ENCODE measurements around the gene XPA.
"Not testable (repeated sequence)": the region's sequence is repeated elsewhere in the genome, so short reads cannot be mapped to it uniquely, and the experiment has no call there.

The XPA gene

GRCh38 chr9:97703437-97704344 is 6.6 kb upstream of the XPA start:
- no peak for DNase-seq (ENCODE audit: low spot score)

DNA sequence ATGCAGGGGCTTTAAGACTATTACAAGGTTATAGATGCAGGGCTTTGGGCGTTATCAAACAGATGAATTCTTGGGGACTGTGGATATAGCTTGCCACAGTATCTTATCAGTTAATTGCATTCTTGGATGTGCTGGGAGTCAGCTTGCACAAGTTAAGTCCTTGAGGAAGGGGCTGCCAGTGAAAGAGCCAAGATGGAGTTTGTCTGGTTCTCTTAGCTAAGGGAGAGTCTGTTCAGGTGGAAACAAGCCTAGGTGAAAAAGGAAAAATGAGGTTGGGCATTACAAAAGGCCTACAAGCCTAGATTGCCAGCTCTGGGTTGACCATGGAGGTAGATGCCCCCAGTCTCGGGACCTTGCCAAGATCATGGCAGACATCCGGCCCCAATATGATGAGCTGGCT is 2.7 kb upstream of the XPA start:
- not testable (repeated sequence) for DNase-seq (ENCODE audit: low spot score)

DNA sequence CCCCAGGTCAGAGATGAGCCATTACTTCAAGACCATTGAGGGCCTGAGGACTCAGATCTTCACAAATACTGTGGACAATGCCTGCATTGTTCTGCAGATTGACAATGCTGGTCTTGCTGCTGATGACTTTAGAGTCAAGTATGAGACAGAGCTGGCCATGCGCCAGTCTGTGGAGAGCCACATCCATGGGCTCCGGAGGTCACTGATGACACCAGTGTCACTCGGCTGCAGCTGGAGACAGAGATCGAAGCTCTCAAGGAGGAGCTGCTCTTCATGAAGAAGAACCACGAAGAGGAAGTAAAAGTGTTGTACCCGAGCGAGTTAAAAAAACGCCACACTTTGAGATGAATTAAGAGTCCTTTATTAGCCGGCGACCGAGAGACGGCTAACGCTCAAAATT is 2.1 kb upstream of the XPA start:
- not testable (repeated sequence) for DNase-seq (ENCODE audit: low spot score)

DNA sequence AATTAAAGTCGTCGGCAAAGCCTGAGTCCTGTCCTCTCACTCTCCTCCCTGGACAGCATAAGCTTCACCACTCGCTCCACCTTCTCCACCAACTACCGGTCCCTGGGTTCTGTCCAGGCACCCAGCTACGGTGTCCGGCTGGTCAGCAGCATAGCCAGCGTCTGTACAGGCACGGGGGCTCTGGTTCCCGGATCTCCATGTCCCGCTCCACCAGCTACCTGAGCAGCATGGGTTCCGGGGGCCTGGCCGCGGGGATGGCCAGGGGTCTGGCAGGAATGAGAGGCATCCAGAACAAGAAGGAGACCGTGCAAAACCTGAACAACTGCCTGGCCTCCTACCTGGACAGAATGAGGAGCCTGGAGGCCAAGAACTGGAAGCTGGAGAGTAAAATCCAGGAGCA is 1.7 kb upstream of the XPA start:
- DNase-seq (ENCODE audit: low spot score), result no peak

DNA sequence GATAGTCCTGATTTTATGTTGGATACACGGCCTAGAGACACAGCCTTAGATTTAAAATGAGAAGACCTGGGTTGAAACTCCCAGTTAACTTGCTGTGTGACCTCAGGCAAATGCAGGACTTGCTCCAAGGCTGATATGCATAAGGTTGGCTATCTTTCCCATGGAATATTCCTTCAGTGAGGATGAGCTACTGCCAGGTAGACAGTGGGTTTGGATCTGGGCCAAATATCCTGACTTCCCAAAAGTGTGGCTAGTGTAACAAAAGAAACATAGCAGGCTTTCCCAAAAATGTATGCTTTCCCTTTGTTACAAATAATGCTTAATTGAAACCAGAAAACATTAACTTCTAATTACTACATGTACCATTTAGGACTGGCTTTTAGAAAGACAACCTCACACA is 697 bp upstream of the XPA start:
- no peak for DNase-seq (ENCODE audit: low spot score)

DNA sequence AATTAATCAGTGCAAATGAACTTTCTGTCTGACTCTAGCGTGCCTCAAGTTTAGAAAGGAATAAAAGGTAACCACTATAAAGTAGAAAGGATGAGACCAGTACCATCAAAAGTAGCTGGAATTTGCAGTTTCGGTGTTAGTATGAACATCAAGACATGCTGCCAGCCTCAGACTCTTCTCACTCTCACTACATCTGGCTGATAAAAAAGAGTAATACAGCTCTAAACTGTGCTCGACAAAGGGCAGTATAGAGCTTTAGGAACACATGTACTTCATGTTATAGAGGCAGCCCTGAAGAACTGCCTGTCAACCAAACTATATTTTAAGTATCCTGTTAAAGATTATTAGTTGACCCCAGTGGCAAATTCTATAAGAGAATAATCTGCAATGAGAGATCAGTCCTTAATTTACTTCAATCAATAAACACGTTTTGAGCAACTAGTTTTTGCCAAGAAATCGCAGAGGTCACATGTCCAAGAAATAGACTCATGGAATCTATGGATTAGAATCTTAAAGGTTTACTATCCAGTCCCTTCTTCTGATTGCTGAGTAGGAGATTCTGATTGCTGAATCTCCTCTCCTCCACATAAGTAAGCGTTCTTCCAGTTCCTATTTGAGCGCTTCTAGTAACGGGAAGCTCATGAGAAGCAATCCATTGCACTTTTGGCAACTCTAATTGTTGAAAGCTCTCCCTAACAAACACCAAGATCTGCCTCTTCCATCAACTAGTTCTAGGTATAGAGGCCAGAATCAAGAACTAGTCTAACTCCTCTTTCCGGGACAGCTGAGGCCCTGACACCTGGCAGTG is 941 bp downstream of the XPA start:
- no peak for DNase-seq (ENCODE audit: low spot score)

DNA sequence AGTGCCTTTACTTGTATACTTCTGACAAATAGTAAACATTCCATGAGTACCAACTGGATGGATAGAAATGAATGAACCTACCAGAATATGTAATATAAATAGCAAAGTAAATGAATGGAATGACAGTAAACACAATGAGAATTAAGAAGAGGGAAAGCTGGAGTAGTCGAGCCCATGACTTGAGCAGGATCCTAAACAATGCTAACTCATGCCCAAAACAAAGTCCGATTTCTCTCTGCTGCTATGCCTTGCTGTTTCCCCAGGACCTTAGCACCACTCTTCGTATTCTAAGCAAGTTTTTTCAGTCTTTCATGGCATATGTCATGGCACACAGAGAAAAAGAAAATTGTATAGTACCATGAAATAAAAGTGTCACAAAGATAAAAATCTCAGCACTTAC is 1.8 kb downstream of the XPA start:
- DNase-seq (ENCODE audit: low spot score), result no peak

DNA sequence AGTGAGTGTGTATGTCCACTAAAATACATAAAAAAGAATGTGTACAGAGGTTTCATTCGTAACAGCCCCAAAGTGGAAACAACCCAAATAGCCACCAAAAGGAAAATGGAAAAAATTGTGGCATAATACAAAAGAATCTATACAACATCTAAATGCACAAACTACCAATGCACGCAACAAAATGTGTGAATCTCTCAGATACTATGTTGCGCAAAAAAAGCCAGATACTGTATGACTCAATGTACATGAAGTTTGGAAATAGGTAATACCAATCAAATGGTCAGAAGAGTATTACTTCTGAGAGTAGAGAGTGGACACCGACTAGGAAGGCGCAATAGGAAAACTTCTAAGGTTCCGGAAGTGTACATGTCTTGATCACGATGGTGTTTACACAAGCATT is 2.4 kb downstream of the XPA start:
- DNase-seq (ENCODE audit: low spot score), result no peak

DNA sequence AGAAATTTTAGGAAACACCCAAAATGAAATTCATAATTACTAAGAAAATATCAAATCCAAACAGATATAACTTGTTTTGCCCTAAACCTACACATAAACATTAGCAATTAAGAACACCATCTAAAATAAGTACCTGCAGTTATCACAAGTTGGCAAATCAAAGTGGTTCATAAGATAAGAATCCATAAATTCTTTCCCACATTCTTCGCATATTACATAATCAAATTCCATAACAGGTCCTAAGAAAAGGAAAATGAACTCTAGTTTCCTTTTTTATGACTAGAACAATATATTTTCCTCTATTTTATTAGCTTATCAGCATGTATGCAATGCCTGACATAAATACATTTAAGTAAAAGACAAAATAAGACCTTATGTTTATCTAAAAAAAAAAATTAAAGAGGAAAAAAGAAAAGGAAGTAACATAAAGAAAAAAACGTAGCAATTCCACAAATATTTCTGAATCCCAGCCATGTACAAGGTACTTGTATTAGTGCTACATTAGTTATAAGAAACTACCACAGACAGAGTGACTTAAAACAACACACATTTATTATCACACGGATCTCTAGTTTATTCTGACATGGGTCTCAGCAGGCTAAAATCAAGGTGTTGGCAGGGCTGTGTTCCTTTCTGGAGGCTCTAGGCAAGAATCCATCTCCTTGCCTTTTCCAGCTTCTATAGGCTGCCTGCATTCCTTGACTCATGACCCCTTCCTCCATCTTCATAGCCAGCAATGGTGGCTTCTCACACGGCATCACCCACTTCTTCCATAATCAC is 7.5 kb downstream of the XPA start:
- DNase-seq (ENCODE audit: low spot score), result no peak

DNA sequence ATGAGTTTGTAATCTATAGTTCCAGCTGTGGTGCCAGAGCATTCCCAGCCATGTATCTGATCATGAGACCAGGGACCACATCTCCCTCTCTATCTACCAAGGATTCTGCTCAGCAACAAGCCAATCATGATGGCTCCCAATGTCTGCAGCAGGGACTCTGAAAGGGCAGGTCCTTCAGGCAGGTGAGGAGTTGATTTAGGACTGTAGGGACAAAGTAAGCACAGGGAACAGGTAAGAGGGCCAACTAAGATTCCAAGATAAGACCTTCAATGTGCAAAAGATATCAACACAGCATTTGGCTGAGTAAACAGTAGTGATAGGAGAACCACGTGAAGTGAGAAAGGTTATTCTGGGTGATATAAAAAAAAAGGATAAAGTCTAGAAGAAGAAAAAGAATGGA is 8.5 kb downstream of the XPA start:
- no peak for DNase-seq (ENCODE audit: low spot score)

GRCh38 chr9:97682242-97682641 is 14.9 kb downstream of the XPA start:
- DNase-seq (ENCODE audit: low spot score), result no peak

- DNase-seq (ENCODE audit: low spot score), result no peak
These were observed 21.5 kb downstream of the XPA start for GRCh38 chr9:97675655-97676054.

DNA sequence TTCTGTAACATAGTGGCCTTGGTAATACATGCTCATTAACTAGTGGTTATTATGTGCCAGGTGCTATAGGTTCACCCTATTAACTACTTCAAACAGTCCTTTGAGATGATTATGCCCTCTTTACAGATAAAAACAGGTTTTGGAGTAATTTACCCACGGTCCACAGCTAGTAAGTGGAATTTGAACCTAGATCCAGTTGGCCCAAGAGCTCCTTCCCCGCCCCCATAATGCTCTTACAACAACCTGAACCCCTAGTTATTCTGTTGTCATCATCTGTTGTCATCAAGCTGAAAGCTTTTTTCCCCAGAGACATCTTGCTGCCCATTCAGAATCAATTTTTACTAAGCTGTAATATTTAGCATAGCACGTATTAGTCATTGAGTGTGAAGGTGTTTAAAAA is 23.2 kb downstream of the XPA start:
- DNase-seq (ENCODE audit: low spot score), result no peak

DNA sequence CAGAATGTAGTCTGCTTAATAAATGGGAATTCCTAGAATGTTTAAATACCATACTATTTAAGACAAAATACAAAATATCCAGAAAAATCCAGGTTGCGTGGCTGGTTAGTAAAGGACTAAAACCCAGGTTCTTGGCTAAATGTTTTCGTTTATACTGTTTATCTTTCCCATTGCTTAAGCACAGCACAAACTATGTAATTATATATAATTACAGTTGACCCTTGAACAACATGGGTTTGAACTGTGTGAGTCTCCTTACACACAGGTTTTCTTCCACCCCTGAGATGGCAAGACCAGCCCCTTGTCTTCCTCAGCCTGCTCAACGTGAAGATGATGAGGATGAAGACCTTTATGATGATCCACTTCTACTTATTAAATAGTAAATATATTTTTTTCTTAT is 24.7 kb downstream of the XPA start:
- DNase-seq (ENCODE audit: low spot score), result no peak

- no peak for DNase-seq (ENCODE audit: low spot score)
These were observed 26.6 kb downstream of the XPA start for GRCh38 chr9:97670586-97670985.

- no peak for DNase-seq (ENCODE audit: low spot score)
These were observed 28.7 kb downstream of the XPA start for GRCh38 chr9:97668485-97668884.

- DNase-seq (ENCODE audit: low spot score), result no peak
These were observed 30.0 kb downstream of the XPA start for GRCh38 chr9:97666907-97667686.

- DNase-seq (ENCODE audit: low spot score), result no peak
These were observed 31.4 kb downstream of the XPA start for GRCh38 chr9:97665742-97666141.

GRCh38 chr9:97660847-97661246 is 36.3 kb downstream of the XPA start:
- DNase-seq (ENCODE audit: low spot score), result no peak

GRCh38 chr9:97660340-97660739 is 36.8 kb downstream of the XPA start:
- no peak for DNase-seq (ENCODE audit: low spot score)

DNA sequence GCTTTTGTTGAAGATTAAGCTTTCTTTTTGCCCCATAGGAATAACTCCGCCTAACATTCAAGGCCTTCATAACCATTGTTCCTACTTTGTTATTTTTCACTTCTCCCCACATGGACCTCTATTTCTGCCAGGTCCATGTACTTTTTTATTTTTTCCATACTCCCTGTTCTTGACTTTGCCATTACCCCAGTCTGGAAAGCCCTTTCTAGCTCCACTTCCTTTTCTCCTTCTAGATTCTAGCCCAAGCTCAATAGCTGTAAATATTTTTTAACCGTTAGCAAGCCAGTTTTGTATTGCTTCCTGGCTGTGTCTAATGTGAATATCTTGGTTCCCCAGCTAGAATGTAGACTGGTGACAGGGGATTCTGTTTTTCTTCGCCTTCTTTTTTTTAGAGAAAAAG is 37.4 kb downstream of the XPA start:
- DNase-seq (ENCODE audit: low spot score), result no peak

DNA sequence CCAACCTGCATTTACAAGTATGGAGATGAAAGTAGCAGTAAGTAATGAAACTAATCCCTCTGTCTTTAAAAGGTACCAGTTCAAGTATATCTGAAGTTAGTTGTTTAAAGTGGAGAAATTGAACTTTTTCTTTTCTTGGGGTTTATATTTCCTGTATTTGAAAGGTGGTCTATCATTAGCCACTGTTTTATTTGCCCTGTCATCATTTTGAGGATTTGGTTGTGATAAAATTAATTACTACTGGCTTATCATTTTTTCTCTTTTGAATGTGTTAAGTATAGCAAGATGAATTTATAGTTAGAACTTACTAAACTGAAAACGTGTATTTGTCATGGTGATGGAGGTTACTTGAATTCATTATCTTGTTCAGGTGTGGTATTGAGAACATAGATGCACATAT is 38.4 kb downstream of the XPA start:
- no peak for DNase-seq (ENCODE audit: low spot score)

Measured in germinal center (tissue), 1 donor.